HS-27A (cell line): Measurements from ENCODE around the gene PODXL.
"Not testable (repeated sequence)": the region's sequence is repeated elsewhere in the genome, so short reads cannot be mapped to it uniquely, and the experiment has no call there.

Experiments used
- DNase-seq: peaks from one replicate; pipeline ENCODE4 v3.0.0-alpha.2; 2012; ENCODE audit warnings: low read depth, missing footprints

Gene PODXL

GRCh38 chr7:131508754-131509486 is 47.5 kb downstream of the PODXL start:
- DNase-seq = no peak

- no peak for DNase-seq
Measured at GRCh38 chr7:131507592-131508331, 48.7 kb downstream of the PODXL start.

GRCh38 chr7:131506597-131506996 is 49.8 kb downstream of the PODXL start:
- DNase-seq = no peak

GRCh38 chr7:131505636-131506557 is 50.5 kb downstream of the PODXL start:
- no peak for DNase-seq

- DNase-seq = not testable (repeated sequence)
Measured at GRCh38 chr7:131505037-131505620, 51.3 kb downstream of the PODXL start.

GRCh38 chr7:131504157-131504899 is 52.1 kb downstream of the PODXL start:
- DNase-seq = no peak

- DNase-seq = no peak
Measured at GRCh38 chr7:131503639-131504038, 52.8 kb downstream of the PODXL start.

GRCh38 chr7:131502810-131503508 is 53.5 kb downstream of the PODXL start:
- no peak for DNase-seq

- DNase-seq = no peak
Measured at GRCh38 chr7:131501930-131502685, 54.3 kb downstream of the PODXL start.

GRCh38 chr7:131501422-131501821 is 55.0 kb downstream of the PODXL start:
- DNase-seq = no peak

- DNase-seq = no peak
Measured at GRCh38 chr7:131500357-131500756, 56.1 kb downstream of the PODXL start.

GRCh38 chr7:131499801-131500200 is 56.6 kb downstream of the PODXL start:
- no peak for DNase-seq

- DNase-seq = no peak
Measured at GRCh38 chr7:131498237-131498885, 58.1 kb downstream of the PODXL start.

- no peak for DNase-seq
Measured at GRCh38 chr7:131497454-131497853, 59.0 kb downstream of the PODXL start.

GRCh38 chr7:131495669-131496498 is 60.5 kb downstream of the PODXL start:
- no peak for DNase-seq

- no peak for DNase-seq
Measured at GRCh38 chr7:131494182-131494581, 62.2 kb downstream of the PODXL start.

- DNase-seq = no peak
Measured at GRCh38 chr7:131493581-131493980, 62.8 kb downstream of the PODXL start.

- DNase-seq = no peak
Measured at GRCh38 chr7:131493081-131493480, 63.3 kb downstream of the PODXL start.

GRCh38 chr7:131489881-131490280 is 66.5 kb downstream of the PODXL start:
- no peak for DNase-seq
